ENCODE data around the gene NXF3. TPM values are rescaled to one million over a fixed set of nuclear protein-coding genes. Genes with fewer than 3 reads are reported as not detected.
"Not testable (repeated sequence)": the region's sequence is repeated elsewhere in the genome, so short reads cannot be mapped to it uniquely, and the experiment has no call there.

Gene NXF3
- total RNA-seq, 1 donor = 0.36 TPM

DNA sequence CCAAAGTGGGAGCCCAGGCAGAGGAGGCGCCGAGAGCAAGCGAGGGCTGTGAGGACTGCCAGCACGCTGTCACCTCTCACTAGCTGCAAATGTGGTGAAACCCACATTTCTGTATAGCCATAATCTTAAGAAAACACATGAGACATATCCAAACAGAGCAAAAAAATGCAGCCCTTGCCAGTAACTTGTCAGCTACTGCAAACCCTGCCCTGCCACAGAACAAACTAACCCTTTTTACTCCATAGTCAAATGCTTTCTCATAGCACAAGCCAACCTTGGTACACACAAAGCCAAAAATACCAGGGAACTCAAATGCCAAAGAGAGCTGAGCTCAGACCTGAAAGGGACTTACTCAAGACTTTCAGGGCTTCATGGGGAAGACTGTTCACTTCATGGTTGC, 14.9 kb upstream of the NXF3 start:
- H3K27me3 ChIP-seq (ENCODE audit: insufficient read depth, low read length) = no peaks in the 10 kb centered on the region
- no peaks in the 10 kb centered on the region for H4K20me1 ChIP-seq (ENCODE audit: insufficient read depth, low read length)
- no peaks in the 10 kb centered on the region for H3K4me1 ChIP-seq (ENCODE audit: insufficient read depth, low read length)
- DNase-seq (ENCODE audit: insufficient read length, low spot score, missing footprints) = peak; percentile 90
- no peak overlapping the region for H3K4me2 ChIP-seq (ENCODE audit: insufficient read depth, low read length)
- H3K9me3 ChIP-seq (ENCODE audit: low read depth, low read length) = no peaks in the 10 kb centered on the region
- H3K4me3 ChIP-seq (ENCODE audit: insufficient read depth, low read length) = no peak overlapping the region
- H3K27ac ChIP-seq (ENCODE audit: low read depth, low read length) = no peak overlapping the region
- H2AFZ ChIP-seq (ENCODE audit: low read length) = no peak overlapping the region
- no peaks in the 10 kb centered on the region for H3K79me2 ChIP-seq (ENCODE audit: insufficient read depth, low read length)
- TF ChIP-seq, protein P1, sequence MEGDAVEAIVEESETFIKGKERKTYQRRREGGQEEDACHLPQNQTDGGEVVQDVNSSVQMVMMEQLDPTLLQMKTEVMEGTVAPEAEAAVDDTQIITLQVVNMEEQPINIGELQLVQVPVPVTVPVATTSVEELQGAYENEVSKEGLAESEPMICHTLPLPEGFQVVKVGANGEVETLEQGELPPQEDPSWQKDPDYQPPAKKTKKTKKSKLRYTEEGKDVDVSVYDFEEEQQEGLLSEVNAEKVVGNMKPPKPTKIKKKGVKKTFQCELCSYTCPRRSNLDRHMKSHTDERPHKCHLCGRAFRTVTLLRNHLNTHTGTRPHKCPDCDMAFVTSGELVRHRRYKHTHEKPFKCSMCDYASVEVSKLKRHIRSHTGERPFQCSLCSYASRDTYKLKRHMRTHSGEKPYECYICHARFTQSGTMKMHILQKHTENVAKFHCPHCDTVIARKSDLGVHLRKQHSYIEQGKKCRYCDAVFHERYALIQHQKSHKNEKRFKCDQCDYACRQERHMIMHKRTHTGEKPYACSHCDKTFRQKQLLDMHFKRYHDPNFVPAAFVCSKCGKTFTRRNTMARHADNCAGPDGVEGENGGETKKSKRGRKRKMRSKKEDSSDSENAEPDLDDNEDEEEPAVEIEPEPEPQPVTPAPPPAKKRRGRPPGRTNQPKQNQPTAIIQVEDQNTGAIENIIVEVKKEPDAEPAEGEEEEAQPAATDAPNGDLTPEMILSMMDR (IDR thresholded peaks at IDR 0.05; ENCODE audit: extremely low read depth, low read depth, low read length) = no peak
- H3K36me3 ChIP-seq (ENCODE audit: insufficient read depth, low read length) = no peaks in the 10 kb centered on the region

GRCh38 chrX:103107227-103107737, 14.3 kb upstream of the NXF3 start:
- not testable (repeated sequence) for H3K9me3 ChIP-seq (ENCODE audit: low read depth, low read length); H3K36me3 ChIP-seq (ENCODE audit: insufficient read depth, low read length); H3K4me2 ChIP-seq (ENCODE audit: insufficient read depth, low read length); H3K4me3 ChIP-seq (ENCODE audit: insufficient read depth, low read length); H2AFZ ChIP-seq (ENCODE audit: low read length); H4K20me1 ChIP-seq (ENCODE audit: insufficient read depth, low read length); H3K27ac ChIP-seq (ENCODE audit: low read depth, low read length); H3K27me3 ChIP-seq (ENCODE audit: insufficient read depth, low read length); H3K79me2 ChIP-seq (ENCODE audit: insufficient read depth, low read length); DNase-seq (ENCODE audit: insufficient read length, low spot score, missing footprints); H3K4me1 ChIP-seq (ENCODE audit: insufficient read depth, low read length)

DNA sequence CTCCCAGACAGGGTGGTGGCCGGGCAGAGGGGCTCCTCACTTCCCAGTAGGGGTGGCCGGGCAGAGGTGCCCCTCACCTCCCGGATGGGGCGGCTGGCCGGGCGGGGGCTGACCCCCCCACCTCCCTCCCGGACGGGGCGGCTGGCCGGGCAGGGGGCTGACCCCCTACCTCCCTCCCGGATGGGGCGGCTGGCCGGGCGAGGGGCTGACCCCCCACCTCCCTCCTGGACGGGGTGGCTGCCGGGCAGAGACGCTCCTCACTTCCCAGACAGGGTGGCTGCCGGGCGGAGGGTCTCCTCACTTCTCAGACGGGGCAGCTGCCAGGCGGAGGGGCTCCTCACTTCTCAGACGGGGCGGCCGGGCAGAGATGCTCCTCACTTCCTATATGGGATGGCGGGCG, 11.4 kb upstream of the NXF3 start:
- H3K4me3 ChIP-seq (ENCODE audit: insufficient read depth, low read length); H3K4me2 ChIP-seq (ENCODE audit: insufficient read depth, low read length); H3K4me1 ChIP-seq (ENCODE audit: insufficient read depth, low read length); DNase-seq (ENCODE audit: insufficient read length, low spot score, missing footprints); H3K27me3 ChIP-seq (ENCODE audit: insufficient read depth, low read length); H4K20me1 ChIP-seq (ENCODE audit: insufficient read depth, low read length); H3K79me2 ChIP-seq (ENCODE audit: insufficient read depth, low read length); H3K9me3 ChIP-seq (ENCODE audit: low read depth, low read length); H3K36me3 ChIP-seq (ENCODE audit: insufficient read depth, low read length); H2AFZ ChIP-seq (ENCODE audit: low read length); H3K27ac ChIP-seq (ENCODE audit: low read depth, low read length): not testable (repeated sequence)

DNA sequence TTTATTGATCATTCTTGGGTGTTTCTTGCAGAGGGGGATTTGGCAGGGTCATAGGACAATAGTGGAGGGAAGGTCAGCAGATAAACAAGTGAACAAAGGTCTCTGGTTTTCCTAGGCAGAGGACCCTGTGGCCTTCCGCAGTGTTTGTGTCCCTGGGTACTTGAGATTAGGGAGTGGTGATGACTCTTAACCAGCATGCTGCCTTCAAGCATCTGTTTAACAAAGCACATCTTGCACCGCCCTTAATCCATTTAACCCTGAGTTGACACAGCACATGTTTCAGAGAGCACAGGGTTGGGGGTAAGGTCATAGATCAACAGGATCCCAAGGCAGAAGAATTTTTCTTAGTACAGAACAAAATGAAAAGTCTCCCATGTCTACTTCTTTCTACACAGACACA, 10.9 kb upstream of the NXF3 start:
- not testable (repeated sequence) for H4K20me1 ChIP-seq (ENCODE audit: insufficient read depth, low read length); H3K27ac ChIP-seq (ENCODE audit: low read depth, low read length); H3K79me2 ChIP-seq (ENCODE audit: insufficient read depth, low read length); H3K4me3 ChIP-seq (ENCODE audit: insufficient read depth, low read length); H3K4me1 ChIP-seq (ENCODE audit: insufficient read depth, low read length); H3K36me3 ChIP-seq (ENCODE audit: insufficient read depth, low read length); H3K4me2 ChIP-seq (ENCODE audit: insufficient read depth, low read length); H3K27me3 ChIP-seq (ENCODE audit: insufficient read depth, low read length); DNase-seq (ENCODE audit: insufficient read length, low spot score, missing footprints); H2AFZ ChIP-seq (ENCODE audit: low read length); H3K9me3 ChIP-seq (ENCODE audit: low read depth, low read length)

GRCh38 chrX:103101299-103102042, 8.5 kb upstream of the NXF3 start:
- H3K4me1 ChIP-seq (ENCODE audit: insufficient read depth, low read length) = no peaks in the 10 kb centered on the region

More at GRCh38 chrX:103101299-103102042, 8.5 kb upstream of the NXF3 start:
- Histone ChIP-seq H3K36me3 (ENCODE audit: insufficient read depth, low read length) (no peaks in the 10 kb centered on the region), H3K27ac (ENCODE audit: low read depth, low read length) (no peak overlapping the region), H3K79me2 (ENCODE audit: insufficient read depth, low read length) (no peaks in the 10 kb centered on the region), H3K4me3 (ENCODE audit: insufficient read depth, low read length) (no peak overlapping the region), H3K9me3 (ENCODE audit: low read depth, low read length) (no peaks in the 10 kb centered on the region), H2AFZ (ENCODE audit: low read length) (no peak overlapping the region), H3K4me2 (ENCODE audit: insufficient read depth, low read length) (no peak overlapping the region), H3K27me3 (ENCODE audit: insufficient read depth, low read length) (peaks cover 8% of the 10 kb centered on the region), H4K20me1 (ENCODE audit: insufficient read depth, low read length) (no peaks in the 10 kb centered on the region)
- TF ChIP-seq, protein P1 (IDR thresholded peaks at IDR 0.05; ENCODE audit: extremely low read depth, low read depth, low read length) = no peak
- no peak for DNase-seq (ENCODE audit: insufficient read length, low spot score, missing footprints)
